Measurements from ENCODE around the gene ARHGAP32.

ARHGAP32 gene

GRCh38 chr11:129192150-129192549 lies at the start of gene ARHGAP32:
TSS of gene ARHGAP32 (minus strand) at chr11:129192325. CDS start at chr11:129192198, 127 bp downstream.
- DNase-seq = no peak

- no peak for DNase-seq
Observed at GRCh38 chr11:129239207-129239606, 47.1 kb upstream of the ARHGAP32 start.

- DNase-seq = no peak
Observed at GRCh38 chr11:129237880-129238638, 45.9 kb upstream of the ARHGAP32 start.

GRCh38 chr11:129237456-129237855 lies 45.3 kb upstream of the ARHGAP32 start:
- DNase-seq = no peak

- DNase-seq = no peak
Observed at GRCh38 chr11:129236850-129237249, 44.7 kb upstream of the ARHGAP32 start.

- no peak for DNase-seq
Observed at GRCh38 chr11:129234978-129235377, 42.9 kb upstream of the ARHGAP32 start.

- no peak for DNase-seq
Observed at GRCh38 chr11:129230006-129230405, 37.9 kb upstream of the ARHGAP32 start.

GRCh38 chr11:129226207-129226798 lies 34.2 kb upstream of the ARHGAP32 start:
- DNase-seq = no peak

GRCh38 chr11:129225190-129225589 lies 33.1 kb upstream of the ARHGAP32 start:
- no peak for DNase-seq

GRCh38 chr11:129224538-129224937 lies 32.4 kb upstream of the ARHGAP32 start:
- no peak for DNase-seq

GRCh38 chr11:129223701-129224149 lies 31.6 kb upstream of the ARHGAP32 start:
- no peak for DNase-seq

- no peak for DNase-seq
Observed at GRCh38 chr11:129223260-129223659, 31.1 kb upstream of the ARHGAP32 start.

GRCh38 chr11:129222158-129222557 lies 30.0 kb upstream of the ARHGAP32 start:
- no peak for DNase-seq

GRCh38 chr11:129215506-129216245 lies 23.6 kb upstream of the ARHGAP32 start:
- no peak for DNase-seq

GRCh38 chr11:129214710-129215295 lies 22.7 kb upstream of the ARHGAP32 start:
- no peak for DNase-seq

GRCh38 chr11:129213261-129213660 lies 21.1 kb upstream of the ARHGAP32 start:
- no peak for DNase-seq

- no peak for DNase-seq
Observed at GRCh38 chr11:129211397-129211796, 19.3 kb upstream of the ARHGAP32 start.

- no peak for DNase-seq
Observed at GRCh38 chr11:129210831-129211181, 18.7 kb upstream of the ARHGAP32 start.

GRCh38 chr11:129209891-129210830 lies 18.0 kb upstream of the ARHGAP32 start:
- no peak for DNase-seq

GRCh38 chr11:129208863-129209262 lies 16.7 kb upstream of the ARHGAP32 start:
- DNase-seq = no peak

- DNase-seq = no peak
Observed at GRCh38 chr11:129204150-129204838, 12.2 kb upstream of the ARHGAP32 start.

GRCh38 chr11:129202646-129203045 lies 10.5 kb upstream of the ARHGAP32 start:
- no peak for DNase-seq
